HCT116 (cell line): ENCODE results near the gene ROBO1. TPM values are rescaled to one million over a fixed set of nuclear protein-coding genes. Genes with fewer than 3 reads are reported as not detected.

Experiments
- ATAC-seq: fragments of 200-7000 bp; cut with Tn5 transposase; 2 replicates; pipeline ENCODE4 v1.9.1; 2020; ENCODE audit warnings: mild to moderate bottlenecking, moderate library complexity
- BruUV-seq: library from RNA; stranded (reverse); fragments of 400-500 nt; replicated peaks from 2 replicates; lab custom pipeline; 2021; lab: Mats Ljungman, UMichigan
- CTCF ChIA-PET: fragments of 300-600 bp; sonication (Branson Sonifier 250); formaldehyde crosslinking; loops from one replicate; lab custom pipeline; 2021; ENCODE audit warnings: antibody characterized with exemption; lab: Charles Lee
- POLR2A ChIA-PET: fragments of 300-600, 350-600 bp; sonication (Branson Sonifier 250); formaldehyde crosslinking; loops from one replicate; lab custom pipeline; 2021; ENCODE audit warnings: antibody characterized with exemption; lab: Charles Lee
- RAD21 ChIA-PET, 2 experiments: fragments of 300-600 bp; sonication (Branson Sonifier 250); formaldehyde crosslinking; loops; one replicate each; lab custom pipeline; 2023; ENCODE audit warnings: low total read pairs in 2 of 2; ENCODE audit not compliant: uncharacterized antibody in 2 of 2, unreplicated experiment in 2 of 2, low non-redundant PET in 1 of 2; lab: Charles Lee
- DNase-seq: peaks from one replicate; pipeline ENCODE4 v3.0.0-alpha.2; 2010; ENCODE audit warnings: low read depth, low spot score
- H2AFZ ChIP-seq: fragments of 200-600 bp; shearing (Covaris generic), sonication (generic); 2 replicates; pipeline ENCODE4 v1.6.1; 2017; ENCODE audit warnings: low read depth, mixed run types, mixed read lengths, antibody characterized with exemption, low read length; ENCODE audit not compliant: poor library complexity, severe bottlenecking
- H3K27ac ChIP-seq: 2 replicates; pipeline ENCODE4 v1.5.1; 2012; ENCODE audit warnings: low read depth, low read length
- H3K27me3 ChIP-seq: fragments of 200-600 bp; sonication (generic); 2 replicates; pipeline ENCODE4 v1.6.1; 2016; ENCODE audit warnings: mixed run types, low read length, mixed read lengths; ENCODE audit not compliant: insufficient read depth
- H3K36me3 ChIP-seq, 2 experiments: fragments of 200-500 bp in 1 of 2; fragments of 200-600 bp in 1 of 2; sonication (Bioruptor generic) in 1 of 2; sonication (generic) in 1 of 2; 2 replicates each; pipeline versions ENCODE4 v1.5.1 to v1.6.1; 2014 to 2016; ENCODE audit warnings: low read length in 2 of 2, inconsistent platforms in 1 of 2, mixed read lengths in 1 of 2, mixed run types in 1 of 2; ENCODE audit not compliant: insufficient read depth in 2 of 2, control insufficient read depth in 1 of 2
- H3K4me1 ChIP-seq, 2 experiments: fragments of 200-600 bp in 1 of 2; sonication (generic) in 1 of 2; 2 replicates each; pipeline versions ENCODE4 v1.5.1 to v1.6.1; 2012 to 2017; ENCODE audit warnings: low read length in 2 of 2, inconsistent platforms in 1 of 2, mild to moderate bottlenecking in 1 of 2, mixed read lengths in 1 of 2, mixed run types in 1 of 2, moderate library complexity in 1 of 2; ENCODE audit not compliant: insufficient read depth in 2 of 2, control insufficient read depth in 1 of 2
- H3K4me2 ChIP-seq: fragments of 200-600 bp; sonication (generic); 2 replicates; pipeline ENCODE4 v1.6.1; 2017; ENCODE audit warnings: mixed run types, low read length, mixed read lengths
- H3K4me3 ChIP-seq, 2 experiments: fragments of 200-600 bp in 1 of 2; sonication (generic) in 1 of 2; replicated peaks in 1 of 2; 2 replicates each; pipeline ENCODE4 v1.5.1; 2011 to 2016; ENCODE audit warnings: low read length in 2 of 2, control low read depth in 1 of 2, low read depth in 1 of 2, mild to moderate bottlenecking in 1 of 2, mixed read lengths in 1 of 2, mixed run types in 1 of 2
- H3K79me2 ChIP-seq: fragments of 200-600 bp; sonication (generic); 2 replicates; pipeline ENCODE4 v1.6.1; 2017; ENCODE audit warnings: mild to moderate bottlenecking, mixed run types, low read length, moderate library complexity, mixed read lengths; ENCODE audit not compliant: insufficient read depth
- H3K9ac ChIP-seq: fragments of 200-600 bp; sonication (generic); 2 replicates; pipeline ENCODE4 v1.6.1; 2016; ENCODE audit warnings: low read length, mixed read lengths
- H3K9me2 ChIP-seq: fragments of 200-600 bp; sonication (generic), shearing (Covaris generic); 2 replicates; pipeline ENCODE4 v1.6.1; 2017; ENCODE audit warnings: mixed run types, mild to moderate bottlenecking, moderate library complexity; ENCODE audit not compliant: insufficient read depth
- H3K9me3 ChIP-seq, 2 experiments: fragments of 200-500 bp in 1 of 2; fragments of 200-600 bp in 1 of 2; sonication (Bioruptor generic) in 1 of 2; sonication (generic) in 1 of 2; 2 replicates each; pipeline ENCODE4 v1.6.1; 2014 to 2017; ENCODE audit warnings: low read length in 2 of 2, mixed read lengths in 2 of 2, inconsistent platforms in 1 of 2, low read depth in 1 of 2, mild to moderate bottlenecking in 1 of 2, mixed run types in 1 of 2, moderate library complexity in 1 of 2; ENCODE audit not compliant: control insufficient read depth in 1 of 2, insufficient read depth in 1 of 2
- H4K20me1 ChIP-seq: fragments of 200-600 bp; sonication (generic), shearing (Covaris generic); 2 replicates; pipeline ENCODE4 v1.6.1; 2017; ENCODE audit warnings: mixed run types, mild to moderate bottlenecking, moderate library complexity; ENCODE audit not compliant: insufficient read depth
- CBX3 ChIP-seq: IDR thresholded peaks from 2 replicates; pipeline ENCODE4 v1.6.1; 2012; ENCODE audit warnings: low read depth
- CEBPB ChIP-seq: IDR thresholded peaks from 2 replicates; pipeline ENCODE4 v1.6.1; 2012; ENCODE audit warnings: low read depth
- EGR1 ChIP-seq: IDR thresholded peaks from 2 replicates; pipeline ENCODE4 v1.6.1; 2012; ENCODE audit warnings: low read depth
- ELF1 ChIP-seq: IDR thresholded peaks from 2 replicates; pipeline ENCODE4 v1.6.1; 2012; ENCODE audit warnings: low read depth, borderline replicate concordance
- EZH2phosphoT487 ChIP-seq: fragments of 200-600 bp; IDR thresholded peaks from 2 replicates; pipeline ENCODE4 v1.6.1; 2018; ENCODE audit warnings: antibody characterized with exemption, borderline replicate concordance
- JUND ChIP-seq: IDR thresholded peaks from 2 replicates; pipeline ENCODE4 v1.6.1; 2012
- POLR2A ChIP-seq: IDR thresholded peaks from 2 replicates; pipeline ENCODE4 v1.7.0; 2011; ENCODE audit warnings: borderline replicate concordance; ENCODE audit not compliant: insufficient read depth, insufficient read length; ENCODE audit errors: extremely low read depth
- POLR2AphosphoS5 ChIP-seq: IDR thresholded peaks from 2 replicates; pipeline ENCODE4 v1.6.1; 2011; ENCODE audit warnings: mild to moderate bottlenecking, low read depth, low read length, moderate library complexity
- SIN3A ChIP-seq: IDR thresholded peaks from 2 replicates; pipeline ENCODE4 v1.6.1; 2012; ENCODE audit warnings: low read depth
- SP1 ChIP-seq: IDR thresholded peaks from 2 replicates; pipeline ENCODE4 v1.6.1; 2012; ENCODE audit warnings: low read depth
- SRF ChIP-seq: IDR thresholded peaks from 2 replicates; pipeline ENCODE4 v1.6.1; 2012; ENCODE audit warnings: low read depth
- TCF7L2 ChIP-seq: IDR thresholded peaks from 2 replicates; pipeline ENCODE4 v1.7.0; 2011; ENCODE audit warnings: borderline replicate concordance, inconsistent platforms; ENCODE audit not compliant: insufficient read depth, insufficient read length; ENCODE audit errors: extremely low read depth
- YY1 ChIP-seq: IDR thresholded peaks from 2 replicates; pipeline ENCODE4 v1.6.1; 2011; ENCODE audit warnings: low read length, low read depth, moderate library complexity, mild to moderate bottlenecking; ENCODE audit not compliant: insufficient replicate concordance; ENCODE audit errors: extremely low read depth
- ZFX ChIP-seq: fragments of 450-650 bp; IDR thresholded peaks from 2 replicates; pipeline ENCODE4 v1.6.1; 2017
- ZNF274 ChIP-seq: fragments of 200-500 bp; sonication (Bioruptor generic); IDR thresholded peaks from 2 replicates; pipeline ENCODE4 v1.6.1; 2014; ENCODE audit warnings: mild to moderate bottlenecking, low read depth, low read length, inconsistent platforms
- intact Hi-C: fragments of 100-400 bp; cut with micrococcal nuclease; formaldehyde crosslinking; loops from 2 replicates; pipeline ENCODE4 v1.10.0; 2022
- total RNA-seq: library from RNA; stranded (reverse); gene quantifications from one replicate; pipeline ENCODE4 v1.2.1, GENCODE V29; 2021; ENCODE audit not compliant: unreplicated experiment
- TF ChIP-seq, protein P1 (sequence below): IDR thresholded peaks from 2 replicates; pipeline ENCODE4 v1.6.1; 2012
- TF ChIP-seq, protein P2 (sequence below): IDR thresholded peaks from 2 replicates; pipeline ENCODE4 v1.6.1; 2012; ENCODE audit warnings: low read depth
- TF ChIP-seq, protein P3 (sequence below): IDR thresholded peaks from 2 replicates; pipeline ENCODE4 v1.6.1; 2012
- TF ChIP-seq, protein P4 (sequence below), 3 experiments: fragments of 200-600 bp in 1 of 3; sonication (generic) in 1 of 3; IDR thresholded peaks in 2 of 3; conservative IDR thresholded peaks in 1 of 3; 2 replicates each; pipeline ENCODE4 v1.5.1; 2012 to 2017; ENCODE audit warnings: low read depth in 2 of 3, low read length in 2 of 3, antibody characterized with exemption in 1 of 3, borderline replicate concordance in 1 of 3, control low read depth in 1 of 3, mild to moderate bottlenecking in 1 of 3, mixed read lengths in 1 of 3, mixed run types in 1 of 3, moderate library complexity in 1 of 3; ENCODE audit not compliant: insufficient read depth in 1 of 3

Gene ROBO1
- total RNA-seq, 1 experiment from 2014 or later: 0.27 TPM

DNA sequence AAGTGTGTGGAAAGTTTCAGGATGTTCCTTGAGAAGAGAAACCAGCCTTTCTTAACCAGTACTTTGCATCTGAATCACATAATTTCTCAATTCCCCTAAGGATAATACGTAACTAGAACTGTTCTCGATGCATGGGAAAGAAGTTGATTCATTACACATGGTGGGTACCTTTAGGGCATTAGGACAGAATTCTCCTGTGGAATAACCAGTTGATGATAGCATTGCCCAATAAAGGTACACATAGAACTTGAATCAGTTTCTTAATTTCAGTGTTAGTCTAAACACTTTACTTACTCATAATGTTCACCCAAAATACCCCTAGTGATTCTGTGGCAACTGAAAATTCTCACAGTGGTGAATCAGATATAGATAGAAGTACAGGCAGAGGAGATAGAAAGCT, 1030.9 kb downstream of the ROBO1 start (continued):
- TF ChIP-seq SRF: no peak
- no peak for TF ChIP-seq ZFX
- TF ChIP-seq, protein P1, sequence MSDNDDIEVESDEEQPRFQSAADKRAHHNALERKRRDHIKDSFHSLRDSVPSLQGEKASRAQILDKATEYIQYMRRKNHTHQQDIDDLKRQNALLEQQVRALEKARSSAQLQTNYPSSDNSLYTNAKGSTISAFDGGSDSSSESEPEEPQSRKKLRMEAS: no peak
- no peak for TF ChIP-seq YY1
- TF ChIP-seq SIN3A: no peak
- no peak for TF ChIP-seq ELF1
- no peak for TF ChIP-seq ZNF274

DNA sequence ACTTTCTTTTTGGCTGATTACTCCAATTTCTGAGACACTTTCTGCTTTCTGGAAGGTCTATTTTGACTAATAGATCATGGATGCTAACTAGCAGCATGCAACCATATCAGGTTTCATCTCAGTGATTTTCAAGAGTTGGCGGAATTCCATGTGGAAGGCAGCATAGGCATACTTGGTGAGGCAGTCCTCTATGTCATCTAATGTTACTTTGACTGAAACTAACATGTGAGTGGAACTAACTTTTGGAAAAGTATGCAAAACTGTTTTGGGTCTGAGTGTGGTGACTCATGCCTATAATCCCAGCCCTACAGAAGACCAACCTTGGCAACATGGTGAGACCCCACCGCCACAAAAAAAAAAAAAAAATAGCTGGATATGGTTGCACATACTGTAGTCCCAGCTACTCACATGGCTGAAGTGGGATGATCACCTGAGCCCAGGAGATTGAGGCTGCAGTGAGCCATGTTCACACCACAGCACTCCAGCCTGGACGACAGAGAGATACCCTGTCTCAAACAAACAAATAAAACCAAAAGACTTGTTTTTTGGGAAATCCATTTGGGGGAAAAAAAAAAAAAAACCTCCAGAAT, 1033.7 kb downstream of the ROBO1 start:
- ATAC-seq: no peak
- intact Hi-C loops: no loop called here

More for the DNA sequence above, 1033.7 kb downstream of the ROBO1 start:
- Histone ChIP-seq H3K9ac (no peak overlapping the region), H3K27me3 (no peaks in the 10 kb centered on the region), H3K9me3 (peaks cover 7 to 9% of the 10 kb centered on the region in 2 experiments; a peak in 2 of 4 replicates), H3K4me3 (no peak overlapping the region), H3K9me2 (no peaks in the 10 kb centered on the region), H3K4me1 (no peaks in the 10 kb centered on the region), H3K4me2 (no peak overlapping the region), H3K79me2 (no peaks in the 10 kb centered on the region), H2AFZ (no peak overlapping the region), H3K27ac (no peak overlapping the region), H3K36me3 (no peaks in the 10 kb centered on the region), H4K20me1 (no peaks in the 10 kb centered on the region)
- BruUV-seq: no TSS peak
- ChIA-PET CTCF (no interaction called here), POLR2A (no interaction called here), RAD21 (no interaction called here)
- DNase-seq: no peak
- TF ChIP-seq EGR1 (no peak), ZFX (no peak), SP1 (no peak), TCF7L2 (no peak), POLR2A (no peak), EZH2phosphoT487 (no peak), POLR2AphosphoS5 (no peak), ZNF274 (no peak), JUND (no peak), CBX3 (no peak), CEBPB (no peak)
- TF ChIP-seq, protein P2, sequence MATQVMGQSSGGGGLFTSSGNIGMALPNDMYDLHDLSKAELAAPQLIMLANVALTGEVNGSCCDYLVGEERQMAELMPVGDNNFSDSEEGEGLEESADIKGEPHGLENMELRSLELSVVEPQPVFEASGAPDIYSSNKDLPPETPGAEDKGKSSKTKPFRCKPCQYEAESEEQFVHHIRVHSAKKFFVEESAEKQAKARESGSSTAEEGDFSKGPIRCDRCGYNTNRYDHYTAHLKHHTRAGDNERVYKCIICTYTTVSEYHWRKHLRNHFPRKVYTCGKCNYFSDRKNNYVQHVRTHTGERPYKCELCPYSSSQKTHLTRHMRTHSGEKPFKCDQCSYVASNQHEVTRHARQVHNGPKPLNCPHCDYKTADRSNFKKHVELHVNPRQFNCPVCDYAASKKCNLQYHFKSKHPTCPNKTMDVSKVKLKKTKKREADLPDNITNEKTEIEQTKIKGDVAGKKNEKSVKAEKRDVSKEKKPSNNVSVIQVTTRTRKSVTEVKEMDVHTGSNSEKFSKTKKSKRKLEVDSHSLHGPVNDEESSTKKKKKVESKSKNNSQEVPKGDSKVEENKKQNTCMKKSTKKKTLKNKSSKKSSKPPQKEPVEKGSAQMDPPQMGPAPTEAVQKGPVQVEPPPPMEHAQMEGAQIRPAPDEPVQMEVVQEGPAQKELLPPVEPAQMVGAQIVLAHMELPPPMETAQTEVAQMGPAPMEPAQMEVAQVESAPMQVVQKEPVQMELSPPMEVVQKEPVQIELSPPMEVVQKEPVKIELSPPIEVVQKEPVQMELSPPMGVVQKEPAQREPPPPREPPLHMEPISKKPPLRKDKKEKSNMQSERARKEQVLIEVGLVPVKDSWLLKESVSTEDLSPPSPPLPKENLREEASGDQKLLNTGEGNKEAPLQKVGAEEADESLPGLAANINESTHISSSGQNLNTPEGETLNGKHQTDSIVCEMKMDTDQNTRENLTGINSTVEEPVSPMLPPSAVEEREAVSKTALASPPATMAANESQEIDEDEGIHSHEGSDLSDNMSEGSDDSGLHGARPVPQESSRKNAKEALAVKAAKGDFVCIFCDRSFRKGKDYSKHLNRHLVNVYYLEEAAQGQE: no peak
- TF ChIP-seq, protein P3, sequence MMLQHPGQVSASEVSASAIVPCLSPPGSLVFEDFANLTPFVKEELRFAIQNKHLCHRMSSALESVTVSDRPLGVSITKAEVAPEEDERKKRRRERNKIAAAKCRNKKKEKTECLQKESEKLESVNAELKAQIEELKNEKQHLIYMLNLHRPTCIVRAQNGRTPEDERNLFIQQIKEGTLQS: no peak
- TF ChIP-seq, protein P4, sequence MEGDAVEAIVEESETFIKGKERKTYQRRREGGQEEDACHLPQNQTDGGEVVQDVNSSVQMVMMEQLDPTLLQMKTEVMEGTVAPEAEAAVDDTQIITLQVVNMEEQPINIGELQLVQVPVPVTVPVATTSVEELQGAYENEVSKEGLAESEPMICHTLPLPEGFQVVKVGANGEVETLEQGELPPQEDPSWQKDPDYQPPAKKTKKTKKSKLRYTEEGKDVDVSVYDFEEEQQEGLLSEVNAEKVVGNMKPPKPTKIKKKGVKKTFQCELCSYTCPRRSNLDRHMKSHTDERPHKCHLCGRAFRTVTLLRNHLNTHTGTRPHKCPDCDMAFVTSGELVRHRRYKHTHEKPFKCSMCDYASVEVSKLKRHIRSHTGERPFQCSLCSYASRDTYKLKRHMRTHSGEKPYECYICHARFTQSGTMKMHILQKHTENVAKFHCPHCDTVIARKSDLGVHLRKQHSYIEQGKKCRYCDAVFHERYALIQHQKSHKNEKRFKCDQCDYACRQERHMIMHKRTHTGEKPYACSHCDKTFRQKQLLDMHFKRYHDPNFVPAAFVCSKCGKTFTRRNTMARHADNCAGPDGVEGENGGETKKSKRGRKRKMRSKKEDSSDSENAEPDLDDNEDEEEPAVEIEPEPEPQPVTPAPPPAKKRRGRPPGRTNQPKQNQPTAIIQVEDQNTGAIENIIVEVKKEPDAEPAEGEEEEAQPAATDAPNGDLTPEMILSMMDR (IDR thresholded peaks at IDR 0.05 in 2 of 3, conservative IDR thresholded peaks at IDR 0.05 in 1 of 3; ENCODE audit: borderline replicate concordance in 1 of 3, insufficient read depth in 1 of 3, low read depth in 2 of 3, low read length in 2 of 3): no peak
